CD4-positive, alpha-beta T cell treated with Interleukin-4 for 1 hour (primary cell): ENCODE data around the gene SMAD7.

Experiments
- DNase-seq, 2 donors: peaks; one replicate each; pipeline ENCODE4 v3.0.0-alpha.2; 2020 to 2022

Gene SMAD7

GRCh38 chr18:48959921-48960920 lies 9.5 kb upstream of the SMAD7 start:
- no peak for DNase-seq

DNA sequence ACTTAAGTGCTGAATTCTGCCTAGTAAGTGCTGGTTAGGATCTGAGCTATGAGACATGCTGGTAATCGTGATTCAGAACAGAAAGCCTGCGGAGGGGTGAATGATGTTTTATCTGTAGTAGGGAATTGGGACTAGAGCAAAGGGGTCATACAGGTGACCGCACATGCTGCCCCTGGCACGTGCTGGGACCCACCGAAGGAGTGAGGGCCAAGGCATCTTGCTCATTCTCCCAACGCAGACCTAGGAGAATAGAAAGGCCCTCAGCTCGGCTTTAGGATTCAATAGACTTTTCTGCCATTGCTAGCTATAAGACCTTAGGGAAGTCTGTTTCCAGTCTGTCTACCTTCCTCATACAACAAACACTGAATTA lies 8.8 kb upstream of the SMAD7 start:
- no peak for DNase-seq

DNA sequence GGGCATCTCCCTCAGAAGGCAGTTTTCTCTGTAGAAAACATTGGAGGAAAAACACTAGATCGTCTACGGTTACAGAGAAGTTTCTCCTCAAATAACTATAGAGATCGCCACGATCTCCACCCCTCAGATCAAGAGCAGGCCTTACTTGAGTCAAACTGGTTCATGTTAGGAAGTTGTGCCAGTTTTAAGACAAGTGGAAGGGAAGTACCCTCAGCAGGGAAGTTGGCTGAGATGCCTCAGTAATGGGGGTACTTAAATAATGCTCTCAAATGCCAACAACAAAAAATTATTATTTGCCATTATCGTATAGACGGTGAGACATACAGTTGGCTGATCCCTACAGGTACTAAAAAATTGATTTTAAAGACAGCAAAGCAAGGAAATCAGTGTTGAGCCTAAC lies 8.2 kb upstream of the SMAD7 start:
- no peak for DNase-seq

DNA sequence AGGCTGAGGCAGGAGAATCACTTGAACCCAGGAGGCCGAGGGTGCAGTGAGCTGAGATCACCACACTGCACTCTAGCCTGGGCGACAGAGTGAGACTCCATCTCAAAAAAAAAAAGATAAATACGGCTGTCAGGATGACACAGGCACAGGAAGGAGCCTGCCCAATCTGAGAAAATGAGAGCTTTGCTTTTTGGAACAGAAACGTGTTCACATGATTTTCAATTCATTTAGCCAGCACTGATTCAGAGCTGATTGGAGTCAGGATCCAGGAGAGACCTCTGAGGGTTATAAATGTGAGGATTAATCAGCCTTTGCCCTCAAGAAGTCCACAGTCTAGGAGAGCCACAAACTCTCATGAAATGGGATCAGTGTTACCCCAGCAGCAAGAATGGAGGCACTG lies 6.9 kb upstream of the SMAD7 start:
- DNase-seq: no peak

DNA sequence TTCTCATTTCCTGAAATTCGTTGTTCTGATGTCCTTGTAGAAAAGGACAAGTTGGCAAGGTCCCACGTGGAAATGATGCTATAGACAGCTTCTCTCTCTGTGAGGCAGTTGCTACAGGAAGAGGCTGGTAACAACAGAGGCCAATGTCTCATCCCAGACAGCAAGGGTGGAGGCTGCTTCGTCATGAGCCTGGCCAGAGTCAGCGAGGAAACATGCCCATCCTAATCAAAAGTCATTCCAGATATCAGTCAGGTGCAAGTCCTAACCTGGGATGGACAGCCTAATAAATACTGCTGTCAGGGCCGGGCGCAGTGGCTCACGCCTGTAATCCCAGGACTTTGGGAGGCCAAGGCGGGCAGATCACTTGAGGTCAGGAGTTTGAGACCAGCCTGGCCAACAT lies 6.4 kb upstream of the SMAD7 start:
- no peak for DNase-seq

GRCh38 chr18:48956356-48956755 lies 5.6 kb upstream of the SMAD7 start:
- DNase-seq: no peak

- DNase-seq: no peak
Observed at GRCh38 chr18:48955830-48956261, 5.1 kb upstream of the SMAD7 start.

DNA sequence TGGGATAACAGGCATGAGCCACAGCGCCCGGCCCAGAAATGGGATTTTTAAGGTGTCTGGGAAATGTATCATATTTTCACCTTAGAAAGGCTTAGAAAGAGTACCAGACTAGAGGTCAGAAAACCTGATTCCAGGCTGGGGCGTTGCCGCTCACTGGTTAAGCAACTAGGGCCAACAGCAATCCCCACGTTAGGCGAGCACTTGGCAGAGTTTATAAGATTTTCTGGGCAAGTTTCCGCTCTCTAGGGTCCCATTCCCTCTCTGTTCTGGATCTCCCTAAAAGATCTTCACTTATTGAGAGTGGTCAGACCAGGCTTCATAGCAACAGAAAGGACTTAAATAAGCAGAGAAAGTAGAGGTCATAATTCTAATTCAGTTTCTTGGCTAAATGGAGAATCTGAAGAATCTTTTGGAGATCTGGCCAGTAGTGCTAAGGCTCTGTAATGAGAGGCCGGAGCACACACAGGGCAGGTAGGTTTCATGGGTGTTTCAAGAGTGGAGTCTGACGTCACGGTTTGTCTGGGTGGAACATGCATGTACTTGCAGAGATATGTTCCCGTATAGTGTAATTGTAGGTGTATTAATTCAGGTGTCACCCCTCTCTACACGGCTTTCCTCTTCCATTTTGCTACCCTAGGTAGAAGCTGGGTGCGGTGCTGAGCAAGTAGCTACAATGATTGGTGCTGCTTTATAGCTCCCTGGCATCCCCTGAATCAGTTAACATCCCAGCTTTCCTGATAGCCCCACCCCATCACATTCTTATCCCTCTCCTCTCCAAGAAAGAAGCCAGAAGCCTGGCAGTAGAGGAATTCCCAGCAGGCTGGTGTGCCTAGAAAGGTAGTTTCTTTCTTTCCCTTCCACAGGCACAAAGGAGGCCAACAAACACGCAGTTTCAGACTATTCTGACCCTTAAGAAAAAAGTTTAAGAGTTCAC lies 4.4 kb upstream of the SMAD7 start:
- no peak for DNase-seq

DNA sequence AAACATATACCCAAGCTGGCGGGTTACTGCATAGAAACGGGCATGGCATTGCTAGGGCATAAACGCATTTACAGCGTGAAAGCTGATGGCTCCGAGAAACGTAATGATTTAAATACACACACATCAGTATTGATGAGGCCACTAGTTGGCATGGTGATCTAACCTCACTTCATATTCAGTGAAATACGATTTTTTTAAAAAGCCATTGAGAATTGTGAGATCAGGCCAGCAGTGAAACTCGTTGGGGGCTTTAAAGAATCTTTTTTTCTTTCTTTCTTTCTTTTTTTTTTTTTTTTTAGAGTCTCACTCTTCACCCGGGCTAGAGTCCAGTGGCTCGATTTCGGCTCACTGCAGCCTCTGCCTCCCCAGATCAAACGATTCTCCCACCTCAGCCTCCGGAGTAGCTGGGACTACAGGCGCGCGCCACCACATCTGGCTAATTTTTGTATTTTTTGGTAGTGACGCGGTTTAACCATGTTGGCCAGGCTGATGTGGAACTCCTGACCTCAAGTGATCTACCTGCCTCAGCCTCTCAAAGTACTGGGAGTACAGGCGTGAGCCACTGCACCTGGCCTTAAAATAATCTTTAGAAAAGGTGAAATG lies 2.4 kb upstream of the SMAD7 start:
- peak in 1 of 2 donors; percentile 70 for DNase-seq

GRCh38 chr18:48952287-48953103 lies 1.7 kb upstream of the SMAD7 start:
- DNase-seq: peak; percentile 60 to 64

DNA sequence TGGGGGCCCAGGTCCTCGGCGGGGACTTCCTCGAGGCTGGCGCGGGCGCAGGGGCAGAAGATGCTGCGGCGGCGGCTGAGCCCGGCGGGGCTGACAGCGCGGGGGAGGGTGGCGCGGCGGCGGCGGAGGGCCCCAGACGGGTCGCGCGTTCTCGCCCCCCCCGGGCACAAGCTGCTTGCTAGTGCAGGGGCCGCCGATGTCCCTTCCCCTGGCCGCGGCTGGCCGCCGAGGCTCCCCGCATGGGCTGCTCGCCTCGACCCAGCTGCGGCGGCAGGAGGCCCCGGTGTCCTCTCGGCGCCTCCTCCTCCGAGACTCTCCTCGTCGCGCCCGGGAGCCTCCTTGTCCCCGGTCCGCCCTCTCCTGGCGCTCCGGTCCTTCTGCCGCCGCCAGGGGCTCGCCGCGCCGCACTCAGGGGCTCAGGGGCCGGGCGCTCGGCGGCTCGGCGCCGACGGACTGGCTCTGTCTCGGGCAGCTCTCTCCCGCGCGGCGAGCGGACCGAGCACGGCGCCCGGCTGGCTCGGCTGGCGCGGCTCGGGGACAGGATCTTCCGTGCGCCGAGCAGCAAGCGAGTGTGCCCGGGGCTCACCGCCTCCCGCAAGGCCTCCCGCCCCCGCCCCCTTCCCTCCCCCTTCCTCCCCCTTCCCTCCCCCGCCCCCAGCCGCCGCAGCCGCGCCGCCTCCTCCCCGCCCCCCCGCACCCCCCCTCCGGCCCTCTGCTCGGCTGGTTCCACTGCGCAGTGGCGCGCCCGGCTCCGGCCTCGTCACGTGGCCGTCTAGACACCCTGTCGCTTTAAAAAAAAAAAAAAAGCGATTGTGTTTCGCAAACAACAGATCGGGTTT lies 902 bp upstream of the SMAD7 start:
- DNase-seq: peak; percentile 87 to 89

DNA sequence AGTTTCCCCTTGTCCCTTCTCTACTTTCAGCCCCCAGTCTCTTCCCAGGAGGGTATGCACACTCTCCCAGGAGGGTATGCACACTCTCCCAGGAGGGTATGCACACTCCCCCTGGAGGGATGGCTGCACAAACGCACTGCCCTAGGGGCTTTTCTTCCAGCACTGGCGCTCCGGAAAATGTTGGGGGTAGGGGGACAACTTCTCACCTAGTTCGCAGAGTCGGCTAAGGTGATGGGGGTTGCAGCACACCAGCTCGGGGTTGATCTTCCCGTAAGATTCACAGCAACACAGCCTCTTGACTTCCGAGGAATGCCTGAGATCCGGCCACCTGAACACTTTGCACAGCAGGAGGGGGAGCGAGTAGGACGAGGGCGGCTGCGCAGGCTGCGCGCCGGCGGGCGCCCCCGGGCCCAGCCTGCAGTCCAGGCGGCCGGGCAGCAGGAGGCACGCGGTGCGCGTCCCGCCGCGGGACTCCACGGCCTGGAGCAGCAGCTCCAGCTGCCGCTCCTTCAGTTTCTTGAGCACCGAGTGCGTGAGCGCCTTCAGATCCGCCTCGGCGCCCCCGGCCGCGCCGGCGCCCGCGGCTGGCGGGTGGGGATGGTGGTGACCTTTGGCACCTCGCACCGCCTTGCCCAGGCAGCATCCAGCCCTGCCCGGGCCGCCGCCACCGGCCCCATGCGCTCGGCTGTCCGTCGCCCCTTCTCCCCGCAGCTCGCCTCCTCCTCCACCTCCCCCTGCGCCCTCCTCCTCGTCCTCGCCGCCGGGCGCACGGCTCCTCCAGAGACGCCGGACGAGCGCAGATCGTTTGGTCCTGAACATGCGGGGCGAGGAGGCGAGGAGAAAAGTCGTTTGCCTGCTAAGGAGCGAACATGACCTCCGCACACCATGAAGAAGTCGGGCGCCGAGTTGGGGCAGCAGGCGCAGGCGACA lies 894 bp downstream of the SMAD7 start:
- DNase-seq: peak; percentile 39 to 47

DNA sequence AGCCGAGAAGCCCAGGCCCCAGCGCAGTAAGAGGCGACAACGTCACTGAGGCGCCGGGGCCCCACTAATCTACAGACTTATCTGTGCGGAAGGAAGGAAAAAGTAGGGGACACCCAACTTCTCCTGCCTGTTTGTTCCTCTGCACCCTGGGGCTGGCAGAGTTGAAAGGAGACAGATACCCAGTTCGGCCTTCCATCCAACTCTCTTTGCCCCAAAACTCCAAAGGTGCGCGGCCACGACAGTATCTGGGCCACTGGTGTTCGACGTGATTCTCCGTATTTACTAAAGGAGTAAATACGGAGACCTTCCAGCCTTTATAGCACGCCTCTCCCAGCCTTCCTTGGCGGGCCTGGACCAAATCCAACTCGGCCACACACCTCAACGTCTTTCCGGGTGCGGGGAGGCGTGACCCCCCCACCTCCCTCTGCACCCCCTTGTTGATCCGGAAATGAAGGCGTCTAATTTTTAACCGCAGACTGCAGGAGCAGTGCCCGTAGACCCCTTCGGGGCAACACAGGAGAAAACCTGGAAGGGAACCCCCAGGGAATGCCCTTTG lies 1.6 kb downstream of the SMAD7 start:
- peak; percentile 64 to 66 for DNase-seq

- peak; percentile 65 to 70 for DNase-seq
Observed at GRCh38 chr18:48948112-48949049, 2.4 kb downstream of the SMAD7 start.

- no peak for DNase-seq
Observed at GRCh38 chr18:48947560-48947959, 3.2 kb downstream of the SMAD7 start.

GRCh38 chr18:48947092-48947491 lies 3.7 kb downstream of the SMAD7 start:
- DNase-seq: no peak

DNA sequence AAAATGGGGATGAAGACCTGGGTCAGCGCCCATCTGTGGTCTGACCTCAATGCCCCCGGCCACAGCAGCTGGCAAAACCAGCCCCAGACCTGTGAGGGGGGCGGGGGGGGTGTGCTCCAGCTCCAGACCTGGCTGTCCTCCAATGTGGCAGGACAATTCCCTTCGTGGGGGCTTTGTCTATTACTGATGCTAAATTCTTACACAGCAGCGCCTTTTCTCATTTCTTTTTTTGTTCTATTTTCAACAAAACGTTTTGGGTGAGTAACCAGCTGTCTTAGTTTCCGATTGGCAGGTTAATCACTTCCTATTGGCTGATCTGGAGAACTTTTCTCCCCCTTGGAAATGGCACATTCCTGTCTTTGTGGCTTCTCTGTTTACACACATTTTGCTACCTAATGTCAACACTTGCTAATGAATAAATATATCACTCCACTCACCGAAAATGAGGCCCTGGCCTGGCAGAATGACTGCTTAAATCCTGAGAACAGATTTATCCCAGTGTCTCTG lies 4.4 kb downstream of the SMAD7 start:
- no peak for DNase-seq

GRCh38 chr18:48945953-48946217 lies 4.9 kb downstream of the SMAD7 start:
- DNase-seq: no peak

DNA sequence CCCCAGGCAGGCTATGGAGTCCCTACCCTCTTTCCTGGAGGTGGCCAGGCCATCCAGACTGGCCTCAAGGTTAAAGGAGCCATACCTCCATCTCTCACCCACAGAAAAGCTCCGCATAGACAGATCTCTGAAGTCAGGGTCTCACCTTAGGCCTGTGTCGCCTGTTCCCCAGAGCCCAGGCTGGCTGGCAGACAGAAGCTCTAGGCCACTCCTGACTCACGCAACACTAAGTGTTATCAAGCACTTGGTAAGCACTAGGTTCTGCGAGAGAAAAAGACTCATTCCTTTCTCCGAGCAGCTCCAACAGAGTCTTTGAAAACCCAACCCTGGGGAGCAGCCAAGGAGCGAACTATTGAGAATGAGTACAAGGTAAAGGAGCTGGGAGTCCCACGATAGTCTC lies 6.1 kb downstream of the SMAD7 start:
- no peak for DNase-seq
